Effector memory CD8-positive, alpha-beta T cell (primary cell): Measurements from ENCODE around the gene DPH7.
"Not testable (repeated sequence)": the region's sequence is repeated elsewhere in the genome, so short reads cannot be mapped to it uniquely, and the experiment has no call there.

Experiments
- ATAC-seq: fragments of 150-1000 bp; cut with Tn5 transposase; replicated peaks from 2 replicates; pipeline ENCODE4 v1.10.0; 2021; ENCODE audit warnings: mild to moderate bottlenecking, moderate library complexity
- DNase-seq, 3 experiments: peaks; one replicate each; pipeline ENCODE4 v3.0.0; 2021
- H3K27ac Mint-ChIP-seq, 2 donors: one replicate each; pipeline ENCODE4 v1.8.0; 2022; ENCODE audit warnings: mild to moderate bottlenecking in 2 of 2, mixed read lengths in 2 of 2, moderate library complexity in 2 of 2
- H3K27me3 Mint-ChIP-seq, 2 donors: one replicate each; pipeline ENCODE4 v1.8.0; 2022; ENCODE audit warnings: mixed read lengths in 2 of 2
- H3K36me3 Mint-ChIP-seq: one replicate; pipeline ENCODE4 v1.8.0; 2022; ENCODE audit warnings: mild to moderate bottlenecking, moderate library complexity, mixed read lengths; ENCODE audit not compliant: insufficient read depth
- H3K4me1 Mint-ChIP-seq, 2 donors: one replicate each; pipeline ENCODE4 v1.8.0; 2022; ENCODE audit warnings: low read depth in 2 of 2, mixed read lengths in 2 of 2
- H3K4me3 Mint-ChIP-seq, 2 donors: one replicate each; pipeline ENCODE4 v1.8.0; 2022; ENCODE audit warnings: mild to moderate bottlenecking in 2 of 2, mixed read lengths in 2 of 2, moderate library complexity in 2 of 2
- H3K9me3 Mint-ChIP-seq, 2 donors: one replicate each; pipeline ENCODE4 v1.8.0; 2022; ENCODE audit warnings: mixed read lengths in 2 of 2

Gene DPH7

DNA sequence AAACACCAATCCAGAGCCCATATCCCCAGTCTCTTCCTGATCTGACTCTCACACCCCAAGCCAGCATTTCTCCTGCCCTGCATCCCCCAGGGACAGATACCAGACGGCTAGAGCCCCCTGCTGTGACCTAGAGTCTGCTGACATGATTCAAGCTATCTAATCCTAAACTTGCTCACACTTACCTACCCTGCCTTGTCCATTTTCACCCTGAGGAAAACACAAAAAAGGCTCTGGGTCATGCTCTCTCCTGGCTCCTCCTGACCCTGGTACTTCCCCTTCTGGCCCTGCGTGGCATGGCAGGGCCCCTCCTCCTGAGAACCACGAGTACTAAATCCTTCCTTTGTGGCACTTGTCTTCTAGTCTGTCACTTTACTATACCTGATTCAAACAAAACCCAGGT lies 23.9 kb upstream of the DPH7 start:
- H3K36me3 Mint-ChIP-seq, result peaks cover 4% of the 10 kb centered on the region
- no peaks in the 10 kb centered on the region for H3K9me3 Mint-ChIP-seq
- peak overlapping the region; percentile 6 to 16 for H3K27ac Mint-ChIP-seq
- DNase-seq (no peak), ATAC-seq (no peak)
- peaks cover 13 to 21% of the 10 kb centered on the region in 2 donors for H3K4me1 Mint-ChIP-seq
- no peaks in the 10 kb centered on the region for H3K27me3 Mint-ChIP-seq
- H3K4me3 Mint-ChIP-seq, result no peak overlapping the region

DNA sequence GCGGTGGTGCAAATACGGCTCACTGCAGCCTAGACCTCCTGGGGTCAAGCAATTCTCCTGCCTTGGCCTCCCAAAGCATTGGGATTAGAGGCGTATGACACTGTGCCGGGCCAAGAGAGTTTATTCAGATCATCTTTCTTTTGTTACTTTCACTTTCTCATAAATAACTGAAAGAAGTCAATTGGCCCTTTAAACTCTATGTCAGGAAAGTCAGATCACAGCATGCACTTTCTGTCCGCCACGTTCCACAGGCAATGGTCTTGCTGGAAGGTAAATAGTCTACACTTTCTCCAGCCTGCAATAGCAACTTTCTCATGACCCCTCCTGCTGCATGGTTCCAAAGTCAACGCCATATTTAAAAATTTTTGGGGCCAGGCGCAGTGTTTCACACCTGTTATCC lies 20.2 kb upstream of the DPH7 start:
- H3K27ac Mint-ChIP-seq, result no peak overlapping the region

DNA sequence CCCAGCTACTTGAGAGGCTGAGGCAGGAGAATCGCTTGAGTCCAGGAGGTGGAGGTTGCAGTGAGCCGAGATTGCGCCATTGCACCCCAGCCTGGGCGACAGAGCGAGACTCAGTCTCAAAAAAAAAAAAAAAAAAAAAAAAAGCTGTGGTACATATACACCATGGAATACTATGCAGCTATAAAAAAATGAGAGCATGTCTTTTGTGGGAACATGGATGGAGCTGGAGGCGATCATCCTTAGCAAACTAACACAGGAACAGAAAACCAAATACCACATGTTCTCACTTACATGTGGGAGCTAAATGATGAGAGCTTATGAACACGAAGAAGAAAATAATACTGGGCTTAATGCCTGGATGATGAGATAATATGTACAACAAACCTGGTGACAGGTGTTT lies 17.9 kb upstream of the DPH7 start:
- not testable (repeated sequence) for H3K4me3 Mint-ChIP-seq, H3K27me3 Mint-ChIP-seq, H3K36me3 Mint-ChIP-seq, ATAC-seq, H3K4me1 Mint-ChIP-seq, DNase-seq, H3K27ac Mint-ChIP-seq, H3K9me3 Mint-ChIP-seq

More for the DNA sequence above, 20.2 kb upstream of the DPH7 start:
- Mint-ChIP-seq H3K4me1 (peaks cover 0 to 11% of the 10 kb centered on the region in 2 donors), H3K9me3 (no peaks in the 10 kb centered on the region), H3K36me3 (no peaks in the 10 kb centered on the region), H3K4me3 (no peak overlapping the region), H3K27me3 (no peaks in the 10 kb centered on the region)
- ATAC-seq (no peak), DNase-seq (no peak)

DNA sequence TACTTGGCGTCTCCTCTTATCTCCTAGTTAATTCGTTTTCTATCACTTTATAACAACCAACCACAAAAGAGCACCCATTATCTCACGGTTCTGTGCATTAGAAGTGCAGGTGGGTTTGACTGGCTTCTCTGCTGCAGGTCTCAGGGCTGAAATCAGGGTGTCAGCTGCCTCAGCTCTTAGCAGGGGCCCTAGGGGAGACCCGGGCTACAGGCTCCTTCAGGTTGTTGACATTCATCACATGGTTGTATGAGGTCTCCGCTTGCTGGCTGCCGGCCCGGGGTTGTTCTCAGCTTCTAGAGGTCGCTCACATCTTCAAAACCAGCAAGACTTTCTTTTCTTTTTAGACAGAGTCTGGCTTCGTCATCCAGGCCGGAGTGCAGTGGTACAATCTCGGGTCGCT lies 14.5 kb upstream of the DPH7 start:
- H3K27me3 Mint-ChIP-seq, result no peaks in the 10 kb centered on the region
- no peaks in the 10 kb centered on the region for H3K9me3 Mint-ChIP-seq
- peak overlapping the region in 1 of 2 donors; percentile 36 for H3K4me3 Mint-ChIP-seq
- peaks cover 5 to 7% of the 10 kb centered on the region in 2 donors for H3K4me1 Mint-ChIP-seq
- no peak for DNase-seq
- ATAC-seq, result no peak
- no peak overlapping the region for H3K27ac Mint-ChIP-seq
- H3K36me3 Mint-ChIP-seq, result peaks cover 10% of the 10 kb centered on the region

- Mint-ChIP-seq H3K4me3 (peak overlapping the region in 1 of 2 donors; percentile 36), H3K27ac (no peak overlapping the region), H3K36me3 (peaks cover 10% of the 10 kb centered on the region), H3K27me3 (no peaks in the 10 kb centered on the region), H3K9me3 (no peaks in the 10 kb centered on the region), H3K4me1 (peaks cover 4 to 11% of the 10 kb centered on the region in 2 donors)
- DNase-seq (no peak), ATAC-seq (no peak)
These were observed 14.0 kb upstream of the DPH7 start for GRCh38 chr9:137592767-137593166.

DNA sequence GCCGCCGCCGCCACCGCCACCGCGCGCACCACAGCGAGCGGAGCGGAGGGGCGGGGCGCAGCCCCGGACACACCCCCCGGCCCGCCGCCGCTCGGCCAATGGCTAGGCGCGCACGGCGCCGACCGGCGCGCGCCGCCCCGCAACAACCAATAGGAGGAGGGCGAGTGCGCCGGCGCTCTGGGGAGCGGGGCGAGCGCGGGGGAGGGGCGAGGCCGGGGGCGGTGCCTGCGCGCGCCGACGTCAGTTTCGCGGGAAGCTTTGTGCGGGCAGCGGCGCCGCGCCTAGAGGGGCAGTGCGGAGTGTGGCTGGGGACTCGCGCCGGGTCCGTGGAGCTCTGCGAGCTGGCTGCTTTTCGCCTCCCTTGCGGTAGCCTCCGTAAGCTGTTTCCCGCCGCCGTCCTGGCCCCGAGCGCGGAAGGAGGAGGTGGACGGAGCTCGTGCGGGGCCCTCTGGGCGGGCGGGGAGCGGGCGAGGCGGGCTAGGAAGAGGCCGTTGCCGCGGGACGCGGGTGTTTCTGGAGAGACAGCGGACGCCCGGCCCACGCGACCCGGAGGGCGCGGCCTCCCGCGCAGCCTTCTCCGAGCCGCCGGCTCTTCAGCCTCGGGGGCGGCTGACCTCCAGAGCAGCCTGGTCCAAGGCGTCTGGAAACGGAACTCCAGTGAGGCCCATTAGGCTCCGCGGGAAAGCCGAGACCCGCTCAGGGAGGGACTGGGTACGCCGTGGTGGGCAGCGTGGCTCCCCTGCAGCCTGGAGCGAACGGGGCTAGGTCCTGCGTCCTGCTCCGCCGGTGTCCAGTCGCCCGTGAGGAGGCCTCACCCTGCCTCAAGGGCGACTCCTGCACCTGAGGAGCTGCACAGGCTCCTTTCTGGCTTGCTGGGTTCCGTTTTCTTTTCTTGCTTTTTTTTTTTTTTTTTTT lies 12.0 kb upstream of the DPH7 start, which contains the start of gene ZMYND19:
Gene ZMYND19, minus strand, starts transcription at position 44 of the 915 bp plus-strand sequence. CDS start 249 bp downstream, outside the sequence.
- no peaks in the 10 kb centered on the region for H3K9me3 Mint-ChIP-seq
- peak; percentile 96 for ATAC-seq
- H3K4me3 Mint-ChIP-seq, result peak within 1 kb of the TSS; percentile 87 to 93
- peak; percentile 84 to 92 (median 86) for DNase-seq
- H3K36me3 Mint-ChIP-seq, result peaks cover 10% of the 10 kb centered on the region
- H3K4me1 Mint-ChIP-seq, result peaks cover 4 to 14% of the 10 kb centered on the region in 2 donors
- H3K27ac Mint-ChIP-seq, result peak within 1 kb of the TSS; percentile 77 to 84
- no peaks in the 10 kb centered on the region for H3K27me3 Mint-ChIP-seq

DNA sequence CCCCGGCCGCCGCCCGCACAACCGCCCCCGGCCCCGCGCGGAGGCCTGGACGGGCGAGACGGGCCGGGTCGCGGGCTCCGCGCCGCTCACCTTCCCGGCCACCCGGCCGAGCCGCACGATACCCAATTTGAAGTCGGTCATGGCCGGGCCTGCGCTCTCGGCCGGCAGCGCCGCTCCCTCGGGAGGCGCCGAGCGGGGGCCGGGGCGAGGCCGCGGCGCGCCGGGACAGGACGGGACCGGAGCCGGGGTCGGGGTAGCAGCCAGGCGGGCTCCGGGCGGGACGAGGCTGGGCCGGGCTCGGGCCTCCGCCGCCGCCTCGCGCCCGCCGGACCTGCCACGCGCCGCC lies 11.4 kb upstream of the DPH7 start:
- Mint-ChIP-seq H3K36me3 (peaks cover 10% of the 10 kb centered on the region), H3K4me3 (peak overlapping the region; percentile 87 to 93), H3K27ac (no peak overlapping the region), H3K4me1 (peaks cover 4 to 14% of the 10 kb centered on the region in 2 donors), H3K27me3 (no peaks in the 10 kb centered on the region), H3K9me3 (no peaks in the 10 kb centered on the region)
- DNase-seq (no peak), ATAC-seq (no peak)

DNA sequence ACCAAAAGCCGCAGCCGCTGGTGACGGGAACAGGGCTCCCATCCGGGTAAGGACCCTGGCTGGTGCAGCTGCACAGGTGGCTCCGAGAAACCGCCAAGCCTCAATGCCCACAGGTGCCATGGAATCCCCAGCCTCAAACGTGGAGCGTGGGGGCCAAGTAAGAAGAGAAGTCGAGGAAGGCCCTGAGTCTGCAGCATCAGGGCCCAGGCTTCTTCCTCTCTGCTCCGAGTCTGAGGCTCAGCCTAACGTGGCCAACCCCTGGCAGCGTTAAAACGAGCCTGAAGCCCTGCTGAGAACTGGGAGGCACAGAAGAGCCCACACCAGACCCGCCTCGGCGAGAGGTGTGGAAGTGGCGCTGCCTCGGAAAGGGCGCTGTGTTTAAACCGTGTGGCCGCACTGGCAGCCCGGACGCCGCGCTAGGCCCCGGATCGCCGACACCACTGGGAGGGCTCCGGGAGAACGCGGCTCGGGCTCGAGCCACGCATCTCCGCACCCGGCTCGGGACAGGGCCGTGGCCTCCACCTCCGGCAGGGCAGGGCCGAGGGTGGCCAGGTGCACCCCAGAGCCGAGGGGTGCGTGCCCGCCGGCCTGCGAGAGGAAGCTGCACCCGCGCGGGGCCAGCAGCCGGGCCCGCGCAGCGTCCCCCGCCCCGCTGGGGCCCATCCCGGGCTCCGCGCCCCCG lies 10.9 kb upstream of the DPH7 start:
- Mint-ChIP-seq H3K4me3 (peak overlapping the region; percentile 77 to 80), H3K27ac (no peak overlapping the region), H3K27me3 (no peaks in the 10 kb centered on the region), H3K36me3 (peaks cover 10% of the 10 kb centered on the region), H3K9me3 (no peaks in the 10 kb centered on the region), H3K4me1 (peaks cover 4 to 14% of the 10 kb centered on the region in 2 donors)
- DNase-seq, result no peak
- no peak for ATAC-seq

DNA sequence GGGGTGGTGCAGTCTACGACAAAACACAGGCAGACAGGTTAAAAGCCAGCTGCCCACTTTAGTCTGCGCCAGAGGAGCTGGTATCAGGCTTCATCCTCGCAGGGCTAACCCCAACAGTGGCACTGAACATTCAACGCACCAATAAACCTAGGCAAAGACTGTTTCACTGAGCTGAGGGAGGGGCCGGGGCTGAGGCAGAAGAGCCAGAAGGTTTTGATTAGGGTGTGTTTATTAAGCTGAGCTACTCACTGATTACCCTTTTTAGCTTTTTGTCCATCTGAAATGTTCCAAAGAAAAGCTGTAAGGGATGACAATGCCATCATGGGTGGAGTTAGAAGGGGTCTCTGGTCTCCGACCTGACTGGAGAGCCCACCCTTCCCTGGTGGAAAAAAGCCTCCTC lies 10.2 kb upstream of the DPH7 start:
- no peak for DNase-seq
- Mint-ChIP-seq H3K9me3 (no peaks in the 10 kb centered on the region), H3K27ac (no peak overlapping the region), H3K36me3 (peaks cover 10% of the 10 kb centered on the region), H3K4me1 (peaks cover 4 to 14% of the 10 kb centered on the region in 2 donors), H3K4me3 (peak overlapping the region in 1 of 2 donors; percentile 80), H3K27me3 (no peaks in the 10 kb centered on the region)
- no peak for ATAC-seq

DNA sequence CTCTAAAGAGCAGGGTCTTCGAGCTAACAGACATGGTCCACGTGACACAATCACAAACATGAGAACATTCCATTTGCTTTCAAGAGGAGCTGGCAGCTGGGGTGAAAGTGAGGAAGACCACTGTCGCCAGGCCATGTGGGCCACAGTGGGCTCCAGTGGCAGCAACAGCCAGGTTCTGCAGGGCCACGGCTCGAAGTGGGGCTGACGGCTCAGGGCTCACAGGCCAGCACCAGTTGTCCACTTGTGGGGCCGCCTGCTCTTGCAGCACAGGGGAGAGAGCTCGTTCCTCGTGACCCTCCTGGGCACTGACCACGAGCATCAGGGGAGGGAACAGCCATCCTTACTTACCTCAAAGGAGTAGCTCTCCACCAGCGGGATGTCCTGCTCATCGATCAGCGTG lies 9.6 kb upstream of the DPH7 start:
- ATAC-seq, result no peak
- H3K36me3 Mint-ChIP-seq, result peaks cover 10% of the 10 kb centered on the region
- H3K4me3 Mint-ChIP-seq, result peak overlapping the region; percentile 53 to 80
- H3K4me1 Mint-ChIP-seq, result peaks cover 4 to 16% of the 10 kb centered on the region in 2 donors
- H3K9me3 Mint-ChIP-seq, result no peaks in the 10 kb centered on the region
- H3K27ac Mint-ChIP-seq, result no peak overlapping the region
- no peak for DNase-seq
- H3K27me3 Mint-ChIP-seq, result no peaks in the 10 kb centered on the region

DNA sequence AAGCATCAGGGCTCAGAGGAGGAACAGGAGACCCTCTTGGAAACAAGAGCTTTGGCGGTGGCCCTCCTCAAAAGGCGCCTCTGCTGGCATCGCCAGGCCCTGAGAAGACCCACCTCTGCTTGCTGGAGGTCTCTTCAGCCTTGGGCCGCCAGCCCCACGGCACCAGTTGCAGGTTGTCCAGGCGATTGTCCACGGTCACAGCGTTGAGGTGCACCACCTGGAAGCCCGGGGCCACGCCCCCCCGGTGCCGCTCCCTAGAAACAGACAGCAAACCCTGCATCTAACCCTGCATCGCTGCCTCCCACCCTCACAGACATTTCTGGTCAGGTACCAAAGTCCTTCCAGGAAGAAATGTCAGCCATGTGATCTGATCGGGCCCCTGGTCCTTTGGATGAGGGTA lies 8.1 kb upstream of the DPH7 start:
- H3K36me3 Mint-ChIP-seq, result peaks cover 10% of the 10 kb centered on the region
- no peak for ATAC-seq
- H3K9me3 Mint-ChIP-seq, result no peaks in the 10 kb centered on the region
- H3K27ac Mint-ChIP-seq, result no peak overlapping the region
- DNase-seq, result no peak
- no peaks in the 10 kb centered on the region for H3K27me3 Mint-ChIP-seq
- H3K4me3 Mint-ChIP-seq, result no peak overlapping the region
- peaks cover 4 to 16% of the 10 kb centered on the region in 2 donors for H3K4me1 Mint-ChIP-seq

DNA sequence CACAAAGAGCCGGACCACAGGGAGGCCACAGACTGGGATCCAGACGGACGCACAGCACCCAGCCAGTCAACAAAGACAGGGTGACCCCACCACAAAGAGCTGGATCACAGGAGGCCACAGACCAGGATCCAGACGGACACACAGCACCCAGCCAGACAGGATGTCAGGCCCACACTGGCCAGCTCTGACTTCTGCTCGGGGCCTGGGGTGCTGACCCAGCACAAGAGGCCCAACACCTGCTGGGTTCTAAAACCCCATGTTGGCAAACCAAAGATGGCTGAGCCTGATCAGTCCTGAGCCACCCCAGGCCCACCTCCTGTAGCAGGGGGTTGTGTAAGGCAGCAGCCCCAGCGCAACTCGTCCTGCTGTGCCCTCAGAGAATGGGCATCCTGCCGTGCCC lies 5.2 kb upstream of the DPH7 start:
- no peaks in the 10 kb centered on the region for H3K27me3 Mint-ChIP-seq
- no peak for DNase-seq
- no peak overlapping the region for H3K4me3 Mint-ChIP-seq
- peak overlapping the region in 1 of 2 donors; percentile 55 for H3K27ac Mint-ChIP-seq
- H3K4me1 Mint-ChIP-seq, result peaks cover 0 to 11% of the 10 kb centered on the region in 2 donors
- H3K36me3 Mint-ChIP-seq, result peaks cover 3% of the 10 kb centered on the region
- H3K9me3 Mint-ChIP-seq, result no peaks in the 10 kb centered on the region
- ATAC-seq, result no peak

GRCh38 chr9:137583347-137583746 lies 4.6 kb upstream of the DPH7 start:
- DNase-seq (no peak), ATAC-seq (no peak)
- no peaks in the 10 kb centered on the region for H3K9me3 Mint-ChIP-seq
- no peaks in the 10 kb centered on the region for H3K27me3 Mint-ChIP-seq
- H3K27ac Mint-ChIP-seq, result peak overlapping the region in 1 of 2 donors; percentile 55
- H3K4me1 Mint-ChIP-seq, result peaks cover 0 to 11% of the 10 kb centered on the region in 2 donors
- no peak overlapping the region for H3K4me3 Mint-ChIP-seq
- H3K36me3 Mint-ChIP-seq, result peaks cover 3% of the 10 kb centered on the region
